GM19328 (cell line): ENCODE results near the gene MEIS2.

Source experiments
- ATAC-seq: cut with Tn5 transposase; IDR thresholded peaks from one replicate; pipeline ENCODE4 v1.9.1; 2021; ENCODE audit warnings: mild to moderate bottlenecking, moderate library complexity; ENCODE audit not compliant: unreplicated experiment

Gene MEIS2

DNA sequence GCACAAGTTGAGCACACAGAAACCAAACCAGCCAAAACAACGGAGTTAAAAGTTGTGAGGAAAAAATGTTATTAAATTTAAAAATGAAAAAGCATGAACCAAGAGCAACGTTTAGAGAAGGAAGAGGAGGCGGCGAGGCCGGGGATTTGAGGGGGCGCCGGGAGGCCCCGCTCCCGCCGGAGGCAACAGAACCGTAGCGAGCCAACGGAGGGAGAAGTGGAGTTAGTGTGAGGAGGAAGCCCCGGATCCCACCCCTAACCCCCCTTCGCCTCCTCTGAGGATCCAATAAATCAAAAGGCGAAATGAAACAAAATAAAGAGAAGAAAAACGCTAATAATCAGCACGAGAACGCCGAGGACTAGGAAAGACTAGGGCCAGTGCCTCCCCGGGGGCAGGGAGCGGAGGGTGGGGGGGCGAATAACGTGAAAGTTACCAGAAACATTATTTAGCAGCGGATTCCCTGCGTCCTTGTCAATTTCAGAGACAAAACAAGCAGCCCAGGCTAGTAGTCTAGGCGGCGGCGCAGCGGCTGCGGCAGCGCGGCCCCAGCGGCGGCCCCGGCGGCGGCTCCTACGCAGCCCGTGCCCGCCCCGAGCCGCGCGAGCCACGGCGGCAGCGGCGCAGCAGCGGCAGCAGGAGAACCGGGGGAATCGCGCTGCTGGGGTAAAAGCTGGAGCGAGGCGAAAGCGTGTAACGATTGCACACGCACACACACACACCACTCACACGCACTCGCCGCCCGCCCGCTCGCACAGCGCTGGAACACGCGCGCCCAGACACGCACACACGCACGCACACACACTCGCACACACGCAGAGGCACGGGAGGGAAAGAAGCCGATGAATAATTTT, 1.7 kb downstream of the MEIS2 start:
- no peak for ATAC-seq

DNA sequence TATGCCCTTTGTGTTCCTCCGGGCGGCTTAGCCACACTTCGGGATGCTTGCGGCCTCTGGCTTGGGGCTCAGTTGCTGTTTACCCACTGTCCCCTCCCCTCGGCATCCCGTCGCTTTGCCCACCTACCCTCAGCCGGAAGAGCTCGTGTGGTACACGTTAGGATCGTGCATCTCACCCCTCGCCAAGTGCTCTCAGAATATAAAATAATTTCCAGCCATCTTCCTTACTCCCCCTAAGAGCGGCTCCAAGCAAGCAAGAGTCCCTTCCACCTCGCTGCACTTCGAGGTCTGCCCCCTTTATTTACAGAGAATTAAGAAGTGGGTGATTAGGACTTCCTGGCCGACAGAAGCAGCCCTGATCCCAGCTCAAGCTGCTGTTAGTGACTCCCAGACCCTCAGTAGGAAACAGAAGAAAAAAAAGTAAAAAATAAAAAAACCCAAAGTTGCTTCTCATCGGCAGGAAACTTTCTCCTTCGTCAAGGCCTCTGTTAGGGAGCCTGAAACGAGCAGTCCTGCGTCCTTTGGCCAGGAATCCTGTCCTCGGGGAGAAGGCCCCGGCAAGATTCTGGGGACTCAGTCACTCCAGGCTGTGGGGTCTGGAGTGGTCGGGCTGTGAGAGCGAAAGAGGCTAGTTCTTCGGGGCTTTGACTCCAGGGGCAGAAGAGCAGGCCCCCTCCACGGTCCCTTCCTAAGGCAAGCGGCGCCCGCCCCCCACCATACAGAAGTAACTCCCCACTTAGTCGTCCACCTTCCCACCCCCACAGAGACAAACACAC, 3.0 kb downstream of the MEIS2 start:
- ATAC-seq, result no peak

DNA sequence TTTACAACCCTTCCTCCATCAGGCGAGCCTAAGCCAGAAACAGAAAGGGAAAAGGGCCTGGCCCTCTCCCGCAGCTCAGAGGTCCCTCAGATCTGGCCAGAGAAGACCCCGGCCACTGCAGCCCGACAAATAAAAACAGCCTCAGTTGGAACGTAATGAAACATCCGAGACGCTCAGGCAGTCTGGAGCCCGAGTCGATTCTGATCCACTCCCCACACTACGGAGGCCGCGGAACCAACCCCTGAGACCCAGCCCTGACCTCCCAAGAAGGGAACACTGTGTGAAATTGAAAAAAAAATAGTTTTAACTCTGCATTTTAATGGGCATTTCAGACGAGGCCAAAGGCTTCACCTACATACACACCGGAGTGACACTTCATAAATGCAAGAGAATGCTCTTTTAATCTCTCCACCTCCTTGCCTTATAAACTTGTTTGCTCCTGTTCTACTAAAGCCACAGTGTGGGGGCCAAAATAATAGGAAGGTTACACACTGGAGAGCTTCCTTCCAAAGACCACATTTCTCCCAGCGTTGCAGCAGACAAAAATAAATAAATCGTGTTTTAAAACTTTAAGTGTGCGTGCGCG, 3.7 kb downstream of the MEIS2 start:
- no peak for ATAC-seq

- no peak for ATAC-seq
These were observed 4.4 kb downstream of the MEIS2 start for GRCh38 chr15:37095770-37096557.

DNA sequence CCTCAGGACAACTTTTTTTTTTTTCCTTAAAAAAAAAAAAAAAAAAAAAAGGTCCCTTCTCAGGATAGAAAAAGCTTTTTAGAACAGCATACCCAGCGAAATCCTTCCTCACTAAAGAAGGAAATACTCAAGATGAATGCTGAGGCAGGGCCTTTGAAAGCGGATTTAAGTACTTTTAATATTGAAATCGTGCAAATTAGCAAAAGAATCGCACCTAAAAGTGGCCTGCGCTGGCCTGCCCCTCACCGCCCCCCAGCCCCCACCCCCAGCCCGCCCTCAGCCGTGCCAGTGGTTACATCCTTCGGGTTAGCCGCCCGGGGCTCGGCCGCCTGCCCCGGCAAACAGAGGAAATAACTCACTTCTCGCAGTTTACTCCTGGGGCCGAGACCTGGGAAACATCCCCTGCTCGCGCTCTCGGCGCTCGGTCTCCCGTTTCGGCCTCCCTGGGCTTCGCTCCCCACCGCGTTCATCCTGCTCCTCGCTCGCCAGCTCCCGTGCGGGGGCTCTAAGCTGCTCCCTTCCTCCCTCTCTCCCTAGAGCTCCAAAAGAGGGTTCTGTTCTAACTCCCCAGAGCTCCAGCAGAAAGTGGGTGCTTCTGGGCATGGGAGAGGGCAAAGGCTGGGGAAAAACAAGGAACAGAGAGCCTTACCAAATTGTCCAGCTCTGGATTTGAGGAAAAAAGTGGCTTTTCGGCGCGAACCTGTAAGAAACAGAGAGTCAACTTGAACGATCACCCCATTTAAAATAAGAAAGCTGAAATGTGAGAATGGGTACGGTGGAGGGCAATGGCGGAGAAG, 5.2 kb downstream of the MEIS2 start:
- no peak for ATAC-seq

DNA sequence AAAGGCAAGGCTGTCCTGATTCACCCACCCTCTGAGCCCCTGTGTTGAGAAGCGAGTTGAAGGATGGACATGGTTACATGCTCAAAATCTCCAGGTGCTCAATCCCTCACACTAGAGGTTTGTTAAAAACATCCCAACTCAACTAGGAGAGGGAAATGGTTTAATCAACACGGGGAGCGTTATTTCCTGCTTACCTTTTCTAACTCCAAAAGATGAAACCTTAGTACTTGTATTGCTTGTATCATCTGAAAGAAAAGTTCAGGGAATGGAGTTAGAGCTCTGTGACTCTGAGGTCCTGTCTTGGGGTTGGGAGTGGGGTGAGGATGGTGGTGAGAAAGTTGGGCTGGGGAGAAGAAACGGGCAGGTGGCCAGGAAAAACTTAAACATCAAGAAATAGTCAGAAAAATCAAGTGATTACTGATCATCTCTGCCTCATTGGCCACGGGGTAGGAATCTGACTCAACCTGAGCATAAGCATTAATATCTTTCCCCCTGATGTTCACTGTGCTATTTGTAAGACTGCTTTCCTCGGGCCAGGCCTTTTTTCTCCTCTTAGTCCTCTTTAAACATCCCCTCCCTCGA, 5.9 kb downstream of the MEIS2 start:
- ATAC-seq, result no peak

DNA sequence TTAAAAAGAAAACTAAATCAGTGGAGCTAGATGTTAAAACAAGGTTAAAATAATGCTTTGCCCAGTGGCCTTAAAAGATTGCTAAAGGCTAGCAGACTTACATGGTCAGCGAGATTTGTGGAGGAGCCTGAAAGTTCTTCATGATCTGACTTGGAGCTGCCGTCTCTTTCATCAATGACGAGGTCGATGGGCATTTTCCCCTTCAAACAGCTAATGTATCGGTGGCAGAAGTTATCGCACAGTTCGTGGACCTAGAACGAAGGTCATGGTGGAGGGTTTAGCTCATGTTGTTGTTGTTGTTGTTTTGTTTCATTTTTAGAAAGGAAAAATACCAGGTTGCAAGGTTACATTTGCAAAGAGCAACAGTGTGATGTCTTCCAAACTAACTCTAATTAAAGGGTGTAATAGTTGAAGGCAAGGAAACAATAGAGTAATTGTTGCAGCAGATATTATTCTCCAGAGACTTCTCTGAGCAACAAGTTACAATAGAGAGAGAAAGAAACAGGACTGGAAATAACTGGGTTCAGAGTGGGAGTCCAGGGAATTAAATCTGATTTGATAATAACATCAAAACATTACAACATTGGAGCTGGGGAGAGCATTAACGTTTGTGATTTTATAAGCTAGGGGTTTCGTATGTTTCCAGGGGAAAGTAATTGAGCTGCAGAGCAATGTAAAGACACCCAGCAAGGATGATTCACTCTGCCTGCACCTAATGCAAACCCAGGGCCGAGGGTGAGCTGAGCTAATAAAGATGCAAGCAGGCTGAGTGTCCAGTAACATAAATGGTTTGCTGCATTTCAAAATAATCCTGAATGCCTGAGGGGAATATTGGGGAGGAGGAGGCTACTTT, 6.6 kb downstream of the MEIS2 start:
- no peak for ATAC-seq

- ATAC-seq, result no peak
These were observed 9.7 kb downstream of the MEIS2 start for GRCh38 chr15:37090543-37091175.

- no peak for ATAC-seq
These were observed 11.9 kb downstream of the MEIS2 start for GRCh38 chr15:37088436-37088835.

GRCh38 chr15:37087131-37087588, 13.2 kb downstream of the MEIS2 start:
- ATAC-seq, result no peak

- no peak for ATAC-seq
These were observed 13.8 kb downstream of the MEIS2 start for GRCh38 chr15:37086521-37086920.

GRCh38 chr15:37086120-37086519, 14.2 kb downstream of the MEIS2 start:
- ATAC-seq, result no peak

DNA sequence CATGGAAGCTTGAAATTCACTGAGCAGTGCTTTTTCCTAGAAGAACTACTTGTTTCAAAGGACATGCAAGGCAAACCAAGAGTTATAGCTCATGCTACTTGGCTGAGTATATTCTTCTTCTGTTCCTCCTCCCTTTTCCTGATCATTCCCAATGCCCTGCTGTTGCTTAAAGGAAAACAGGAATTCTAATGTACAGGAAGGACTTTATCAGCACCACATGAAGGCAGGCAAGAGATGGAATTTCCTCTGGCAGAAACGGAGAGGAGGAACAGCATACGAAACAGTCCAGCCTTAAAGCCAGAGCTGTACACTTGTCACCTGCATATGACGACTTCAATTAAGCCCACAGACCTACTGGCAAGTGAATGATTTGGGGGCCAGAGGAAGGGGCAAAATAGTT, 15.7 kb downstream of the MEIS2 start:
- no peak for ATAC-seq

DNA sequence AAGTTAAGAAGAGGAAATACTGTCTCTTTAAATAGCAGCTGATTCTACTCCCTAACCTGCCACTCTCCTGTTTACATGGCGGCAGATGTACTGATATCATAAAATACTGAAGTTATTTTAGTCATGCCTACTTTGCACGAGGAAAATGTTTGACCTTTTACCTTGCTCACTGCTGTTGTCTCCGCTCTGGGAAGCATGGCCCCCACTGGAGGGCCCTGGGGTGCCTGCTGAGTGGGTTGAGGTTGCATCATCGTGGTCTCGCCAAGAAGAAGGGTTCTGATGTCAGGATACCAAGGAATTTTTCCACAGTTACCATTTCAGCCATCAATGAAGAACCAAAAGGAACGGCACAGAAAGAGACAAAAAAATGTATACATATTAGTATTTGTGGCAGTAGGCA, 16.7 kb downstream of the MEIS2 start:
- no peak for ATAC-seq

DNA sequence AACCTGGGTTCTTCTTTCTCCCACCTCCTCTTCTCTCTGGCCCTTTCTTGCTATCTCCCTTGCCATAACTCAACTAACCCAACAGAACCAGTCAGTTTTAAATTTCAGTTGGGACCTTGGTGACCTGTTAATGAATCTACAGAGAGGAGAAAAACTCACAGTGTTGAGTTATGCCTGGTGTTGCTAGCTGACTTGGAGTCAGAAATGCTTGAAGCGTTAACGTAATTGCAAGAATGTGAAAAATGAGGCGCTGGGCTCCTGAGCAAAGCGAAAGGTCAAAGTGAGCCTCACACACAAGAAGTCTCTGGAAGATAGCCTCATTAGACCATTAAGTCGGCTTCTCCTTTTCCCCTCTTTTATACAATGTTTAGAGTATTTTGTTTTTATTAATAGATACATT, 18.4 kb downstream of the MEIS2 start:
- no peak for ATAC-seq

- no peak for ATAC-seq
These were observed 20.0 kb downstream of the MEIS2 start for GRCh38 chr15:37080261-37080921.

DNA sequence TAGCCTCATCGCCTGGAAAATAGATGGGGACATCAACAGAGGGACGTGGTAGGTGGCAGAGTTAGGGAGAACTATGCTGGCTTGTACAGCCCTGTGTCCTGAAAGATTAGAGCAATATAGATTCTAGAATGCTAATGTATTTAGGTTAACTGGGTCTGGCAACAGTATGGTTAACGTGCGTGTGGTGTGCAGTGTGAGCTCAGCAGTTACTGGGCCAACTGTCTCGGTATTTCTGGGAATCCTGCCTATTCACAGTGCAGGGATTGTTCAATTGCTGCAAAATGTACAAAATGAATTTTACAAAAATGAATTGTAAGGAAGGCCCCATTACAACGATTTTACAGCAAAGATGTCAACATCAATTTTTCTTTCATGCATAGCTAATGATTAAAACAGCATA, 20.6 kb downstream of the MEIS2 start:
- no peak for ATAC-seq

DNA sequence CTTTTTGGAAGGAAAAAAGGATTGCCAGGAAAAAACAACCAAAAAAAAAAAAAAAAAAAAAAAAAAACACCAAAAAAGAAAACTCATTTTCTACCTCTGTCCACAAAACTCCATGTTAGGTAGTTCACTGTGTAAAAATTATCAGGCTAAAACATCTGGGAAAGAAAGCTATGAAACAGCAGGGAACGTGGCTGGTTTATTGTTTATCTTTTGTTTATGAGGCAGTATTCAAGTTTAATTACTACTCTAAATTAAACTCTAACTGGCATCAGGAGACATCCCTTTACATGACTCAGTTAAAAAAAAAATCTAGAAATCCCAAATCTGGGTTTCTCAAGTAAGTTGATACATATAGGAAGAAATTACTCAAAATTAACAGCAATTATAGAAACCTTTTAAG, 21.8 kb downstream of the MEIS2 start:
- no peak for ATAC-seq
